K562 (cell line): ENCODE data around the gene RPS6KA2. TPM values are rescaled to one million over a fixed set of nuclear protein-coding genes. Genes with fewer than 3 reads are reported as not detected.

Experiments used
- ATAC-seq: fragments of 200-7000 bp; cut with Tn5 transposase; 3 replicates; pipeline ENCODE4 v1.9.1; 2020; ENCODE audit warnings: moderate library complexity
- BruUV-seq: library from RNA; stranded (reverse); fragments of 400-500 nt; replicated peaks from 2 replicates; lab custom pipeline; 2021; lab: Mats Ljungman, UMichigan
- CTCF ChIA-PET: fragments of 300-600 bp; formaldehyde crosslinking; extraction: SDS; loops from one replicate; lab custom pipeline; 2021; ENCODE audit warnings: low intra/inter-chr PET ratio; lab: Yijun Ruan, JAX
- POLR2A ChIA-PET: fragments of 300-600, 350-650 bp; sonication (Branson Sonifier 250); formaldehyde crosslinking; extraction: SDS; loops from one replicate; lab custom pipeline; 2021; ENCODE audit warnings: antibody characterized with exemption, inconsistent platforms; lab: Yijun Ruan, JAX
- DNase-seq, 4 experiments: peaks; one replicate each; pipeline versions ENCODE4 v3.0.0 to v3.0.0-alpha.2; 2011 to 2018; ENCODE audit warnings: low spot score in 3 of 4, mixed read lengths in 3 of 4; ENCODE audit errors: extremely low read depth in 1 of 4
- FAIRE-seq: peaks from 2 replicates; lab custom pipeline; 2011; peaks lifted over from hg19 to GRCh38; lab: Jason Lieb, UNC
- H2AFZ ChIP-seq: 2 replicates; pipeline ENCODE4 v1.6.0; 2011; ENCODE audit warnings: low read depth, low read length, control low read depth, inconsistent platforms
- H3K27ac ChIP-seq: fragments of 200-600 bp; 3 replicates; pipeline ENCODE4 v1.8.0; 2011; ENCODE audit warnings: low read depth, mild to moderate bottlenecking, control low read depth, inconsistent platforms, low read length, moderate library complexity, mixed read lengths; ENCODE audit errors: extremely low read depth
- H3K27me3 ChIP-seq, 2 experiments: fragments of 300-600 bp in 1 of 2; 2 replicates in 1 of 2; 3 replicates in 1 of 2; pipeline versions ENCODE4 v1.6.0 to v1.8.0; 2011; ENCODE audit warnings: inconsistent platforms in 2 of 2, low read length in 2 of 2, mild to moderate bottlenecking in 1 of 2, mixed read lengths in 1 of 2, moderate library complexity in 1 of 2; ENCODE audit not compliant: control insufficient read depth in 2 of 2, insufficient read depth in 2 of 2
- H3K36me3 ChIP-seq: fragments of 300-600 bp; 3 replicates; pipeline ENCODE4 v1.8.0; 2011; ENCODE audit warnings: mild to moderate bottlenecking, low read length, inconsistent platforms; ENCODE audit not compliant: control insufficient read depth, insufficient read depth
- H3K4me1 ChIP-seq, 2 experiments: fragments of 200-600 bp in 1 of 2; replicated peaks in 1 of 2; 2 replicates in 1 of 2; 3 replicates in 1 of 2; pipeline versions ENCODE4 v1.5.1 to v1.8.0; 2011; ENCODE audit warnings: inconsistent platforms in 2 of 2, low read length in 2 of 2, mild to moderate bottlenecking in 1 of 2, mixed read lengths in 1 of 2, moderate library complexity in 1 of 2; ENCODE audit not compliant: control insufficient read depth in 2 of 2, insufficient read depth in 2 of 2
- H3K4me2 ChIP-seq: 2 replicates; pipeline ENCODE4 v1.6.1; 2011; ENCODE audit warnings: low read length, control low read depth, inconsistent platforms, mixed read lengths; ENCODE audit not compliant: insufficient read depth
- H3K4me3 ChIP-seq: fragments of 200-600 bp; sonication (generic), shearing (Covaris generic); 2 replicates; pipeline ENCODE4 v1.5.1; 2016; ENCODE audit warnings: control low read depth, inconsistent platforms
- H3K79me2 ChIP-seq: fragments of 200-600 bp; 3 replicates; pipeline ENCODE4 v1.8.0; 2011; ENCODE audit warnings: low read length, inconsistent platforms; ENCODE audit not compliant: control insufficient read depth, insufficient read depth
- H3K9ac ChIP-seq, 2 experiments: 2 replicates each; pipeline versions ENCODE4 v1.6.0 to v1.6.1; 2011; ENCODE audit warnings: low read depth in 2 of 2, low read length in 2 of 2, control low read depth in 1 of 2, inconsistent platforms in 1 of 2, mild to moderate bottlenecking in 1 of 2, mixed read lengths in 1 of 2; ENCODE audit not compliant: insufficient read depth in 1 of 2
- H3K9me1 ChIP-seq: one replicate; pipeline ENCODE4 v1.6.0; 2011; ENCODE audit warnings: inconsistent platforms, mild to moderate bottlenecking, low read length, moderate library complexity; ENCODE audit not compliant: control insufficient read depth, insufficient read depth
- H3K9me3 ChIP-seq: replicated peaks from 2 replicates; pipeline ENCODE4 v1.5.1; 2011; ENCODE audit warnings: low read depth, low read length, inconsistent platforms; ENCODE audit not compliant: control insufficient read depth, insufficient read depth
- H4K20me1 ChIP-seq: replicated peaks from 2 replicates; pipeline ENCODE4 v1.6.1; 2011; ENCODE audit warnings: low read length, inconsistent platforms, mixed read lengths; ENCODE audit not compliant: control insufficient read depth, insufficient read depth
- ERF ChIP-seq: fragments of 450-650 bp; formaldehyde crosslinking; IDR thresholded peaks from 2 replicates; pipeline ENCODE4 v1.4.0; 2020; ENCODE audit warnings: mild to moderate bottlenecking, mixed read lengths
- MTF1 ChIP-seq: fragments of 250-450 bp; sonication (Bioruptor Pico); IDR thresholded peaks from 2 replicates; pipeline ENCODE4 v1.9.0; 2021; ENCODE audit warnings: moderate library complexity, mild to moderate bottlenecking, inconsistent platforms, borderline replicate concordance
- SAP30 ChIP-seq: fragments of 200-600 bp; sonication (generic); IDR thresholded peaks from 2 replicates; pipeline ENCODE4 v1.6.1; 2012; ENCODE audit warnings: borderline replicate concordance, low read depth, mild to moderate bottlenecking, moderate library complexity, low read length, control low read depth, inconsistent platforms; ENCODE audit not compliant: insufficient read depth, poor library complexity, severe bottlenecking
- ZBTB5 ChIP-seq: fragments of 450-650 bp; IDR thresholded peaks from 2 replicates; pipeline ENCODE4 v1.6.1; 2017; ENCODE audit warnings: antibody characterized with exemption
- ZNF184 ChIP-seq: sonication (generic); formaldehyde crosslinking; IDR thresholded peaks from 2 replicates; pipeline ENCODE4 v1.5.0; 2020; ENCODE audit warnings: missing genetic modification reagents
- ZNF512 ChIP-seq: IDR thresholded peaks from 2 replicates; pipeline ENCODE4 v1.6.1; 2016; ENCODE audit warnings: missing genetic modification characterization, missing compliant biosample characterization
- ZNF518B ChIP-seq: fragments of 250-450 bp; sonication (Bioruptor Pico); IDR thresholded peaks from 2 replicates; pipeline ENCODE4 v1.5.0; 2021; ENCODE audit warnings: mild to moderate bottlenecking, moderate library complexity
- WGBS: fragments of 100-300 bp; shearing (Covaris generic); methylation state at CpG from one replicate; pipeline ENCODE4 v1.1.6; 2016; ENCODE audit warnings: low coverage, mixed read lengths; ENCODE audit not compliant: insufficient coverage; ENCODE audit errors: missing lambda C conversion rate; 5-methylcytosine and 5-hydroxymethylcytosine counted together
- in situ Hi-C: fragments of 300-500 bp; cut with MboI; formaldehyde crosslinking; loops from 4 replicates; pipeline ENCODE4 v1.15.0; 2018; ENCODE audit warnings: inconsistent platforms, mixed read lengths
- intact Hi-C: fragments of 100-400 bp; cut with micrococcal nuclease; formaldehyde crosslinking; loops from 2 replicates; pipeline ENCODE4 v1.14.2; 2022
- polyA plus RNA-seq, 8 experiments: library from polyadenylated mRNA; depleted of rRNA in 4 of 8; stranded (reverse) in 5 of 8; unstranded in 3 of 8; fragments of >200 nt; fragmentation: Nextera tagmentation in 2 of 8; fragmentation: Illumina TruSeq in 1 of 8; extraction: Ambion mirVana in 2 of 8; extraction: Trizol in 1 of 8; gene quantifications; 2 replicates each; pipeline versions ENCODE4 v1.2.1 to v1.2.3, GENCODE V29; 2011 to 2014; ENCODE audit warnings: inconsistent platforms in 1 of 8, missing spikeins in 1 of 8
- total RNA-seq, 7 experiments: library from RNA; depleted of rRNA in 6 of 7; stranded (reverse); fragments of >200 nt in 6 of 7; fragmentation: Illumina TruSeq in 2 of 7; extraction: Trizol in 2 of 7; gene quantifications; 2 replicates each; pipeline versions ENCODE4 v1.2.1 to v1.2.3, GENCODE V29; 2011 to 2021; ENCODE audit warnings: low replicate concordance in 1 of 7

RPS6KA2 gene
- total and polyA plus RNA-seq, 9 of the 15 experiments (the other 6 are each of a cell fraction or from before 2014, with no cell fraction given), result 0.29 to 1.00 (median 0.53) TPM

- H3K27me3 ChIP-seq, result no peaks in the 10 kb centered on the region
- no peak overlapping the region for H3K9ac ChIP-seq
- peaks cover 32% of the 10 kb centered on the region; the same call in 2 of the 3 replicates for H3K36me3 ChIP-seq
- H3K79me2 ChIP-seq, result peaks cover 12% of the 10 kb centered on the region; the same call in 1 of the 3 replicates
- no TSS peak for BruUV-seq
- no peaks in the 10 kb centered on the region for H3K9me1 ChIP-seq
- ChIA-PET POLR2A (no interaction called here), CTCF (no interaction called here)
- no peak overlapping the region for H3K27ac ChIP-seq
- no peak for FAIRE-seq
- no peak overlapping the region for H3K4me3 ChIP-seq
- no peak for DNase-seq
- WGBS, result 80% methylated on average over 3 of the region's 3 CpGs
- in situ Hi-C loops, result no loop called here
- no peaks in the 10 kb centered on the region for H3K4me1 ChIP-seq
- no peaks in the 10 kb centered on the region for H4K20me1 ChIP-seq
- no peak overlapping the region for H3K4me2 ChIP-seq
- intact Hi-C loops, result no loop called here
- H3K9me3 ChIP-seq, result no peaks in the 10 kb centered on the region
- H2AFZ ChIP-seq, result no peak overlapping the region
- no peak for ATAC-seq
- TF ChIP-seq ZBTB5 (no peak), ZNF512 (tag) (no peak), MTF1 (CRISPR knock-in tag) (no peak), ERF (no peak), ZNF184 (CRISPR knock-in tag) (no peak), SAP30 (no peak), ZNF518B (CRISPR knock-in tag) (no peak)
Measured at GRCh38 chr6:166369782-166370181, 257.3 kb downstream of the RPS6KA2 start.
